GM21723 (cell line): ENCODE measurements around the gene MAP2K2.
A peak's percentile ranks its signal among the peaks of the same experiment; 100 is the strongest.
"Not testable (repeated sequence)": the region's sequence is repeated elsewhere in the genome, so short reads cannot be mapped to it uniquely, and the experiment has no call there.

Experiments used
- ATAC-seq: cut with Tn5 transposase; IDR thresholded peaks from one replicate; pipeline ENCODE4 v1.9.1; 2021; ENCODE audit warnings: mild to moderate bottlenecking, moderate library complexity; ENCODE audit not compliant: unreplicated experiment

MAP2K2 gene

GRCh38 chr19:4123615-4124568, at the start of gene MAP2K2:
TSS of gene MAP2K2 (minus strand) at chr19:4124122. CDS start at chr19:4123875, 247 bp downstream.
- ATAC-seq: peak; percentile 81

GRCh38 chr19:4172861-4173473, 49.0 kb upstream of the MAP2K2 start:
- no peak for ATAC-seq

- ATAC-seq: no peak
These were observed 47.8 kb upstream of the MAP2K2 start for GRCh38 chr19:4171676-4172075.

- ATAC-seq: no peak
These were observed 40.3 kb upstream of the MAP2K2 start for GRCh38 chr19:4164262-4164661.

GRCh38 chr19:4161415-4162077, 37.6 kb upstream of the MAP2K2 start:
- no peak for ATAC-seq

- not testable (repeated sequence) for ATAC-seq
These were observed 34.0 kb upstream of the MAP2K2 start for GRCh38 chr19:4157971-4158370.

- ATAC-seq: no peak
These were observed 33.2 kb upstream of the MAP2K2 start for GRCh38 chr19:4157164-4157563.

- no peak for ATAC-seq
These were observed 30.8 kb upstream of the MAP2K2 start for GRCh38 chr19:4154571-4155312.

GRCh38 chr19:4152241-4152998, 28.5 kb upstream of the MAP2K2 start:
- no peak for ATAC-seq

GRCh38 chr19:4151623-4152022, 27.7 kb upstream of the MAP2K2 start:
- ATAC-seq: no peak

GRCh38 chr19:4149518-4150288, 25.8 kb upstream of the MAP2K2 start:
- no peak for ATAC-seq

- no peak for ATAC-seq
These were observed 20.8 kb upstream of the MAP2K2 start for GRCh38 chr19:4144666-4145249.

- ATAC-seq: not testable (repeated sequence)
These were observed 19.0 kb upstream of the MAP2K2 start for GRCh38 chr19:4142916-4143315.

GRCh38 chr19:4140237-4140711, 16.4 kb upstream of the MAP2K2 start:
- no peak for ATAC-seq

GRCh38 chr19:4139614-4140236, 15.8 kb upstream of the MAP2K2 start:
- ATAC-seq: no peak

GRCh38 chr19:4138445-4138844, 14.5 kb upstream of the MAP2K2 start:
- ATAC-seq: no peak

- ATAC-seq: no peak
These were observed 12.8 kb upstream of the MAP2K2 start for GRCh38 chr19:4136680-4137088.

GRCh38 chr19:4135386-4135785, 11.5 kb upstream of the MAP2K2 start:
- not testable (repeated sequence) for ATAC-seq
